HG03159 (cell line): ENCODE results near the gene MBOAT7.
A peak's percentile ranks its signal among the peaks of the same experiment; 100 is the strongest.

ENCODE experiments used
- ATAC-seq: cut with Tn5 transposase; IDR thresholded peaks from one replicate; pipeline ENCODE4 v1.9.1; 2021; ENCODE audit warnings: mild to moderate bottlenecking, moderate library complexity; ENCODE audit not compliant: unreplicated experiment

MBOAT7 gene

GRCh38 chr19:54165222-54165621, 24.2 kb downstream of the MBOAT7 start:
- no peak for ATAC-seq

GRCh38 chr19:54164369-54165068, 24.9 kb downstream of the MBOAT7 start:
- ATAC-seq = no peak

DNA sequence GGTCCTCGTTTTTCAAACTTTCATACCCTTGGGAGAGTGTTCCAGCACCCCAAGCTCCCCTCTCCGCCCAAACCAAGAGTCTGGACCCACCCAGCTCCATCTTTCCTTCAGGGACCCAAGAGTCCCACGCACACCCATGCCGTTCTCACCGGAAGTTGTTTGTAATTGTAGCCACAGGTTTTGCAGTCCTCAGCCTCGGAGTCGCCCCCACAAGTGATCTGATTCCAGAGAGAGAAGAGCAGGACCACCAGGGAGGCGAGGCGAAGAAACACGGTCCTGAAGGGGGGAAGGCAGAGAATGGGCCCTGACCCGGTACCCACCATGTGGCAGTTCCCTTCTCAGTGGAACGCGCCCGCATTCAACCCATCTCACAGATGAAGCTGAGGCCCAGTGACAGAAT, 26.5 kb downstream of the MBOAT7 start:
- no peak for ATAC-seq

- ATAC-seq = peak; percentile 17
These were observed 27.1 kb downstream of the MBOAT7 start for GRCh38 chr19:54162241-54162805.

- no peak for ATAC-seq
These were observed 28.5 kb downstream of the MBOAT7 start for GRCh38 chr19:54160854-54161253.

- ATAC-seq = no peak
These were observed 29.1 kb downstream of the MBOAT7 start for GRCh38 chr19:54160182-54160811.

DNA sequence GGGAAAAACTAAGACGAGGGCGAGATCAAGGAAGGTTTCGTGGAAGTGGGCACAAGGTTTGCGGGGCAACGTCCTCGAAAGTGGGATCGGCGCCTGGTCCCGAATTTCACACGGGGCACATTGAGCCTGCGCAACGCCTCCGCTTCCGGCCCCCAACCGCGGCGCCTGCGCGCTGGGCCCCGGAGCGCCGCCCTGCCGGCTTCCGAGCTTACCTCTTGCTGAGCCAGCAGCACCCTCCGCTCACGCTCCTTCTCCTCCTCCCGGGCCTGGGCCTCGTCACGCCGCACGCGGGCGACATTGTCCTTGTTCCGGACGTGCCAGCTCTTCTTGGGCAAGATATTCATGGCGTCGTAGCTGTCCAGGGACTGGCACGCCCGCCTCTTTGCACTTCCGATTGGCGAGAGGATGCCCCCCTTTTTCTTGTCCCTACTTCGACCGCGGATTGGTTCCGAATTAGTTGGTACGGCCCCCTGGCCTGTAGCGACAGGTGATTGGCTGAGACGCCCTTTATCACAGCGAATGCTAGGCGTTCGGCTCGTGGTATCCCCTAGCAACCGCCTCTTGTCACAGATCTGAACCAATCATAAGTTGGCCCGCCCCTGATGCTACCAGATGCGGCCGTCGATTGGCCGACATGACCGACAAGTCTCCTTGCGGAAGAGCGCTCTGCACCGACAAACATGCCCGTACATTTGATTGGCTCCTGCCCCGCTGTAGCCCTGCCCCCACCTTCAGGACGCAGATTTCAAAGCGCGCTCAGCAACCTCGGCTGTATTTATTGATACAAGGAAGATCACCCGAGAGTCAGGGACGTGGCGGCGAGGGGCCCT, 29.8 kb downstream of the MBOAT7 start, which contains the start of gene LENG1:
LENG1 (minus strand) TSS at position 370 of the 830 bp plus-strand sequence; CDS start at position 344, 26 bp downstream.
- ATAC-seq = peak; percentile 89

GRCh38 chr19:54158812-54159351, 30.5 kb downstream of the MBOAT7 start:
- no peak for ATAC-seq

DNA sequence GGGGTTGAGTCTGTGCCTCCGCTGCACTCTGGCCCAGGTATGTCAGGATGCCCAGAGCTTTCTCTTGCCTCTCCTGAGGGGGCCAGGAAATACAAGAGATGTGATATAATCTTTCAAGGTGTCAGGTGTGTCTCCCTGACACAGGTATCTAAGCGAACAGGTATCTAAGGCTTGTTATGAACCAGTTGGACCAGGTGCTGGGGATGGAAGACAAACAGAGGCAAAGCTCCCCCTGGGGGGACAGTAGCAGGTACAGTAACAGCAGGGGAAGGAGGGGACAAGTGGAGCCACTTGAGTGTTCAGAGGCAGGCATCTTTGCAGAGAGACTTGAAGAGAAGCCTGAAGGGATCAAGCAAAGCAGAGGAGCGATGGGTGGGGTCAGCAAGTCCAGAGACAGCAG, 32.4 kb downstream of the MBOAT7 start:
- ATAC-seq = no peak

GRCh38 chr19:54156490-54156889, 32.9 kb downstream of the MBOAT7 start:
- ATAC-seq = no peak

DNA sequence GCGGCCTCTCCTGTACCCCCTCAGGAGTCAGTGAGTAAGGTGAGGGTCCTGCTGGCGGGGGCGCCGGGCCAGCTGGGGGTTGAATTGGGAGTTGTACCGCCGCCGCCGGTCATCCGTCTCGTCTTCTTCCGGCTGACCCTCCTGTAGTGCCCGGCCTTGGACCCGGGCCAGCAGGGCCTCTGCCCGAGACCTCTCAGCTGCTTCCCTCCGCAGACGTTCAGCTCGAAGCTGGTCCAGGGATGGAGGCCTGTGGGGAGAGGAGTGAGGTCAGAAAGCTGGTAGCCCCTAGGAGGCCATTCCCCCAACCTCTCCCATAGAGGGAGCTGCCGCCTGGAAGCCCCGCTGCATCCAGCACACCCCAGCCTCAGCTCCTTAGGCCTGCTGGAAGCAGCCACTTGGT, 33.7 kb downstream of the MBOAT7 start:
- no peak for ATAC-seq

GRCh38 chr19:54154603-54155345, 34.6 kb downstream of the MBOAT7 start:
- no peak for ATAC-seq

GRCh38 chr19:54153731-54154326, 35.6 kb downstream of the MBOAT7 start:
- ATAC-seq = no peak

- ATAC-seq = no peak
These were observed 36.4 kb downstream of the MBOAT7 start for GRCh38 chr19:54152878-54153524.

DNA sequence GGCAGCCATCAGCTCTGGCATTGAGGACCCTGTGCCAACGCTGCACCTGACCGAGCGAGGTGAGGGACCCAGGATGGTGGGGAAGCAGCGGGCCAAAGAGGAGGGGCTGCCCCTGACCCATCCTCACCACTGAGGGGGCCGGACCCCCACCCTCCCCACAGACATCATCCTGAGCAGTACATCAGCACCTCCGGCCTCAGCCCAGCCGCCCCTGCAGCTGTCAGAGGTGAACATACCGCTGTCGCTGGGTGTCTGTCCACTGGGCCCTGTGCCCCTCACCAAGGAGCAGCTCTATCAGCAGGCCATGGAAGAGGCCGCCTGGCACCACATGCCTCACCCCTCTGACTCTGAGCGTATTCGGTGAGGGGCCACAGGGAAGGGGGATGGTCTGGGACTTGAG, 37.1 kb downstream of the MBOAT7 start:
- no peak for ATAC-seq

DNA sequence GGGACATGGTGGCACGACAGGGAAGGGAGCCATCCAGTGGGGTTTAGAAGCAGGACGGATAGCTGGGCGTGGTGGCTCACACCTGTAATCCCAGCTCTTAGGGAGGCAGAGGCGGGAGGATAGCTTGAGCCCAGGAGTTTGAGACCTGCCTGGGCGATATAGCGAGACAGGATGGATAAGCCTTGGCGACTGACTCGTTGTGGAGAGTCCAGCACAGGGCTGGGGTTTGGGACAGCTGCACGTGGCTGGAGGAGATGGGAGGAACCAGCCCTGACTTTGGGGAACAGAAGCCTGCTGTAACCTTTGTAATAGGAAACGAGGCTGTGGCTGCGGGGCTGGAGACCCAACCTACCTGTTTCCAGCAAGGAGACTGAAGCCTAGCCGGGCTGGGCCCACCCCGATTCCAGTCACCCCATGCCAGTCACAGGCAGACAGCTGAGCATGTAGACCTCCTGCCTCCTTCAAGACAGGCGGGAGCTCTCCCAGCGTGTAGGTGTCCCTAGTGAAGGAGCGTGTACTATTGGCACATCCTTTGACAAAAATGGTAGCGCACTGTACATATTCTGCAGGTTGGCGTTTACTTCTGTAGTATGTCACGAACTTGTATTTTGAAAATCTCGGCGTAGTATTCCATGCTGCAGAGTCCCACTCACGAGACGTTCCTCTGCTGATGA, 37.9 kb downstream of the MBOAT7 start:
- ATAC-seq = no peak

GRCh38 chr19:54149021-54149812, 40.2 kb downstream of the MBOAT7 start:
- ATAC-seq = no peak

DNA sequence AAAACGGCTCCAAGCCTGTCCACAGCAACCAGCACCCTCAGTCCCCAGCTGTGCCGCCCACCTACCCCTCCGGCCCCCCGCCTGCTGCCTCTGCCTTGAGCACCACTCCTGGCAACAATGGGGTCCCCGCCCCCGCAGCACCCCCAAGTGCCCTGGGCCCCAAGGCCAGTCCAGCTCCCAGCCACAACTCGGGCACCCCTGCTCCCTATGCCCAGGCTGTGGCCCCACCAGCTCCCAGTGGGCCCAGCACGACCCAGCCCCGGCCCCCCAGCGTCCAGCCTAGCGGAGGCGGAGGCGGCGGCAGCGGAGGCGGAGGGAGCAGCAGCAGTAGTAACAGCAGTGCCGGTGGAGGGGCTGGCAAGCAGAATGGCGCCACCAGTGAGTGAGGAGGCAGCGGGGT, 41.2 kb downstream of the MBOAT7 start:
- no peak for ATAC-seq
